Measurements from ENCODE around the gene DYNLT4. TPM values are rescaled to one million over a fixed set of nuclear protein-coding genes. Genes with fewer than 3 reads are reported as not detected.
A peak's percentile ranks its signal among the peaks of the same experiment; 100 is the strongest.

DYNLT4 gene
- total and polyA plus RNA-seq, 8 donors: 0.53 to 1.6 (median 0.93) TPM; not detected in 1

DNA sequence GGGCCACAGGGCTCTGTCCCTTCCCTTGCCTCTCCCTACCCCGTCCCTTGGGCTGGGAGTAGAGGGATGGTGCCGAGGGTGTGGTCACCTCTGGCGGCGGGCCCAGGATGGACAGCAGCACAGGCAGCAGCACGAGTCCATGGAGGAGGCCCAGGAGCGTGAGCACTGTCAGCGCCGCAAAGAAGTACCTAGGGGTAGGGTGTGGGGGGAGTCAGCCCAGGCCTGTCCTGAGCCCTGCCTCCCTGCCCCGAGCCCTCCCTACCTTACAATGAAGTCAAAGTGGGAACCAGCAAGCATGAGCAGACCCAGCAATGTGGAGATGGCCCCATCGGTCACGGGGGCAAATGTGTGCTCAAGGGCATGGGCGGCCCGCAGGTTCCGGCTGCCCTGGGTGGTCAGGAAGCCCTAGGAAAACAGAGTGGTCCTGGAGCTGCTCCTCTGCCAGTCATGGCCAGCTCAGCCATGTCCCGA, 15.9 kb upstream of the DYNLT4 start:
- no peak for DNase-seq
- no peaks in the 10 kb centered on the region for H3K36me3 ChIP-seq
- peaks cover 3 to 44% of the 10 kb centered on the region in 2 donors for H3K4me1 ChIP-seq
- H3K27ac ChIP-seq: no peak overlapping the region
- ATAC-seq: no peak
- TF ChIP-seq, protein P1, sequence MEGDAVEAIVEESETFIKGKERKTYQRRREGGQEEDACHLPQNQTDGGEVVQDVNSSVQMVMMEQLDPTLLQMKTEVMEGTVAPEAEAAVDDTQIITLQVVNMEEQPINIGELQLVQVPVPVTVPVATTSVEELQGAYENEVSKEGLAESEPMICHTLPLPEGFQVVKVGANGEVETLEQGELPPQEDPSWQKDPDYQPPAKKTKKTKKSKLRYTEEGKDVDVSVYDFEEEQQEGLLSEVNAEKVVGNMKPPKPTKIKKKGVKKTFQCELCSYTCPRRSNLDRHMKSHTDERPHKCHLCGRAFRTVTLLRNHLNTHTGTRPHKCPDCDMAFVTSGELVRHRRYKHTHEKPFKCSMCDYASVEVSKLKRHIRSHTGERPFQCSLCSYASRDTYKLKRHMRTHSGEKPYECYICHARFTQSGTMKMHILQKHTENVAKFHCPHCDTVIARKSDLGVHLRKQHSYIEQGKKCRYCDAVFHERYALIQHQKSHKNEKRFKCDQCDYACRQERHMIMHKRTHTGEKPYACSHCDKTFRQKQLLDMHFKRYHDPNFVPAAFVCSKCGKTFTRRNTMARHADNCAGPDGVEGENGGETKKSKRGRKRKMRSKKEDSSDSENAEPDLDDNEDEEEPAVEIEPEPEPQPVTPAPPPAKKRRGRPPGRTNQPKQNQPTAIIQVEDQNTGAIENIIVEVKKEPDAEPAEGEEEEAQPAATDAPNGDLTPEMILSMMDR (IDR thresholded peaks at IDR 0.05): no peak
- no peaks in the 10 kb centered on the region for H3K9me3 ChIP-seq
- H3K27me3 ChIP-seq: no peaks in the 10 kb centered on the region
- intact Hi-C loops (cut with DNase I): no loop called here
- H3K4me3 ChIP-seq: no peak overlapping the region

DNA sequence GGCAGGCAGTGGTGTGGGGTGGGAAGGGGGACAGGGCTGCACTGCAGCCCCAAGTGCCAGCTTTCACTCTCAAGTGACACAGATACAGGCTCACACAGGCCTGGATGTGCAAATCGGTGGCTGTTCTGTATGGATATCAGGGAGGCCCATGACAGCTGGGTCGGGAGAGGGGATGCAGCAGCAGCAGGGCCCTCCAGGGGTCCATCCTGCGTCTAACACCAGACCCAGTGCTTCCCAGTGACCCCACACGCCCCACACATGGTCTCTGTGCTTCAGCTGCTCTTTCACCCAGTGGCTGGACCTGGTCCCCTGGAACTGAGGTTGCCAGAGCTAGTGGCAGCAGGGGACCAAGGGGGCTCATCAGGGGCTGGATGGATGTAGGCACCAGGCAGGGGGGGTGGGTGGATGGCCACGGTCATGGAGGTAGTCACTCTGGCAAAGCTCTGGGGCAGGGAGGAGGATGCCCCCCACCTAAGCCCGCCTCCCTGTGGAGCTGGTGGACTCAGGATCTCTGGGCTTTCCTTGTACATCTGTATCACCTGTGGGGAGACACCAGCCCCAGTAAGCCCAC, 15.1 kb upstream of the DYNLT4 start:
- intact Hi-C loops (cut with DNase I): no loop called here

GRCh38 chr1:44821240-44821715, 14.1 kb upstream of the DYNLT4 start:
- Histone ChIP-seq H3K36me3 (no peaks in the 10 kb centered on the region), H3K4me1 (peaks cover 3 to 31% of the 10 kb centered on the region in 2 donors), H3K4me3 (no peak overlapping the region), H3K27me3 (no peaks in the 10 kb centered on the region), H3K27ac (peak overlapping the region in 1 of 2 donors; percentile 0), H3K9me3 (no peaks in the 10 kb centered on the region)
- TF ChIP-seq, protein P1 (IDR thresholded peaks at IDR 0.05): no peak
- DNase-seq (no peak), ATAC-seq (no peak)
- intact Hi-C loops (cut with DNase I): no loop called here

More for the DNA sequence above, 15.1 kb upstream of the DYNLT4 start:
- Histone ChIP-seq H3K27ac (no peak overlapping the region), H3K4me1 (peaks cover 3 to 40% of the 10 kb centered on the region in 2 donors), H3K36me3 (no peaks in the 10 kb centered on the region), H3K9me3 (no peaks in the 10 kb centered on the region), H3K27me3 (no peaks in the 10 kb centered on the region), H3K4me3 (no peak overlapping the region)
- DNase-seq (no peak), ATAC-seq (no peak)
- TF ChIP-seq, protein P1 (IDR thresholded peaks at IDR 0.05): no peak

- Histone ChIP-seq H3K9me3 (no peaks in the 10 kb centered on the region), H3K27ac (peak overlapping the region; percentile 90 to 99), H3K36me3 (peaks cover 0 to 4% of the 10 kb centered on the region in 2 donors), H3K4me1 (peaks cover 3 to 26% of the 10 kb centered on the region in 2 donors), H3K27me3 (no peaks in the 10 kb centered on the region), H3K4me3 (peak overlapping the region; percentile 31 to 42)
- intact Hi-C loops (cut with DNase I): no loop called here
- DNase-seq: no peak
- TF ChIP-seq, protein P1 (IDR thresholded peaks at IDR 0.05): no peak
- peak; percentile 10 for ATAC-seq
These were observed 13.4 kb upstream of the DYNLT4 start for GRCh38 chr1:44820328-44821239.

Data from left lung (tissue), 10 donors.